ENCODE data around the gene REPS1. TPM values are rescaled to one million over a fixed set of nuclear protein-coding genes. Genes with fewer than 3 reads are reported as not detected.

The REPS1 gene
- total and polyA plus RNA-seq, 4 donors: 13.5 to 68.2 (median 25.9) TPM

DNA sequence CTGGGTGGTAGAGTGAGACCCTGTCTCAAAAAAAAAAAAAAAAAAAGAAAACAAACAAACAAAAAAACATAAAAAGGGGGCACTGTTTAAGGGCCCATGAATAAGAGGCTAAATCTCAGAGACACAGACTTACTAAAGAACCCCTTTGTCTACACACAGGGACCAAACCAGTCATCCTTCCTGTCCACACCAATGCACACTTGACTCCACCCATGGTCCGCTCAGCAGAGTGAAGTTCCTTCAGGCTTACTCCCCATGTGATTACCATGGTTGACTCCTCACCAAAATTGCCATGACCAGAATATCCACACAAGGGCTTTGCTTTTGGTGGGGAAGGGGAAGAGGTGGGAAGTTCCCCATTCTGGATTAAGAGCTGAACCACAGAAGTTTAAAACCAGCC, 19.4 kb upstream of the REPS1 start:
- Histone ChIP-seq H3K36me3 (ENCODE audit: control insufficient read depth in 4 of 4, insufficient read depth in 4 of 4, low read length in 4 of 4) (no peaks in the 10 kb centered on the region), H3K9ac (ENCODE audit: insufficient read depth in 1 of 2, low read length in 2 of 2) (no peak overlapping the region), H3K9me3 (ENCODE audit: control insufficient read depth in 4 of 4, insufficient read depth in 3 of 4, low read length in 3 of 4) (no peaks in the 10 kb centered on the region), H3K27me3 (ENCODE audit: control insufficient read depth in 3 of 3, insufficient read depth in 3 of 3, low read length in 2 of 3) (no peaks in the 10 kb centered on the region), H3K4me1 (ENCODE audit: control insufficient read depth in 5 of 5, insufficient read depth in 5 of 5, low read length in 5 of 5) (no peaks in the 10 kb centered on the region), H3K4me3 (no peak overlapping the region), H3K27ac (ENCODE audit: low read depth in 1 of 2, low read length in 1 of 2) (no peak overlapping the region)
- TF ChIP-seq, protein P1, sequence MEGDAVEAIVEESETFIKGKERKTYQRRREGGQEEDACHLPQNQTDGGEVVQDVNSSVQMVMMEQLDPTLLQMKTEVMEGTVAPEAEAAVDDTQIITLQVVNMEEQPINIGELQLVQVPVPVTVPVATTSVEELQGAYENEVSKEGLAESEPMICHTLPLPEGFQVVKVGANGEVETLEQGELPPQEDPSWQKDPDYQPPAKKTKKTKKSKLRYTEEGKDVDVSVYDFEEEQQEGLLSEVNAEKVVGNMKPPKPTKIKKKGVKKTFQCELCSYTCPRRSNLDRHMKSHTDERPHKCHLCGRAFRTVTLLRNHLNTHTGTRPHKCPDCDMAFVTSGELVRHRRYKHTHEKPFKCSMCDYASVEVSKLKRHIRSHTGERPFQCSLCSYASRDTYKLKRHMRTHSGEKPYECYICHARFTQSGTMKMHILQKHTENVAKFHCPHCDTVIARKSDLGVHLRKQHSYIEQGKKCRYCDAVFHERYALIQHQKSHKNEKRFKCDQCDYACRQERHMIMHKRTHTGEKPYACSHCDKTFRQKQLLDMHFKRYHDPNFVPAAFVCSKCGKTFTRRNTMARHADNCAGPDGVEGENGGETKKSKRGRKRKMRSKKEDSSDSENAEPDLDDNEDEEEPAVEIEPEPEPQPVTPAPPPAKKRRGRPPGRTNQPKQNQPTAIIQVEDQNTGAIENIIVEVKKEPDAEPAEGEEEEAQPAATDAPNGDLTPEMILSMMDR (IDR thresholded peaks at IDR 0.05; ENCODE audit: control extremely low read depth, extremely low read depth): no peak
- DNase-seq (no peak), ATAC-seq (ENCODE audit: insufficient read depth, low FRiP score) (no peak)
- 96 to 97% methylated on average over 1 of the region's 1 CpG for WGBS, 2 donors

DNA sequence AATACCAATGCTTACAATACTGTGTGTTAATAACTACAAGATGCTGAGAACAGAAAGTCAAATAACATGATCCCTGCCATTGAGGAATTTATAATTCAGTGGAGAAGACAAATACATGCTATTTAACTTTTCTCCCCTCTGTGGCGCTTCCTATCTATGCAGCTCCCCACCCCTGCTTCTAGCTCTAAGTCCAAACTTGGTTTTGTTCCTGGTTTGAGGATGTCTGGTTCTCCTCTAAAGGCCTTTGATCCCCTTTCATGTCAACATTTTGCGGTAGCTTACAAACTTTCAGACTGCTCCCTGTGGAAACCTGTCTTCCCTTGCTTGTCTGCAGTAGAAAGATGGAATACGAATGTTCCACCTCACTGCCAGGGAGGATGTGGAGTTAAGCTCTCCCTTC, 18.4 kb upstream of the REPS1 start:
- TF ChIP-seq, protein P1 (IDR thresholded peaks at IDR 0.05; ENCODE audit: control extremely low read depth, extremely low read depth): no peak
- 93% methylated on average over 3 of the region's 3 CpGs for WGBS, 2 donors
- no peak overlapping the region for H3K9ac ChIP-seq (ENCODE audit: insufficient read depth in 1 of 2, low read length in 2 of 2)
- no peaks in the 10 kb centered on the region for H3K9me3 ChIP-seq (ENCODE audit: control insufficient read depth in 4 of 4, insufficient read depth in 3 of 4, low read length in 3 of 4)
- DNase-seq: no peak
- no peaks in the 10 kb centered on the region for H3K4me1 ChIP-seq (ENCODE audit: control insufficient read depth in 5 of 5, insufficient read depth in 5 of 5, low read length in 5 of 5)
- ATAC-seq (ENCODE audit: insufficient read depth, low FRiP score): no peak
- no peak overlapping the region for H3K27ac ChIP-seq (ENCODE audit: low read depth in 1 of 2, low read length in 1 of 2)
- H3K4me3 ChIP-seq: no peak overlapping the region
- H3K36me3 ChIP-seq (ENCODE audit: control insufficient read depth in 4 of 4, insufficient read depth in 4 of 4, low read length in 4 of 4): no peaks in the 10 kb centered on the region
- H3K27me3 ChIP-seq (ENCODE audit: control insufficient read depth in 3 of 3, insufficient read depth in 3 of 3, low read length in 2 of 3): no peaks in the 10 kb centered on the region

DNA sequence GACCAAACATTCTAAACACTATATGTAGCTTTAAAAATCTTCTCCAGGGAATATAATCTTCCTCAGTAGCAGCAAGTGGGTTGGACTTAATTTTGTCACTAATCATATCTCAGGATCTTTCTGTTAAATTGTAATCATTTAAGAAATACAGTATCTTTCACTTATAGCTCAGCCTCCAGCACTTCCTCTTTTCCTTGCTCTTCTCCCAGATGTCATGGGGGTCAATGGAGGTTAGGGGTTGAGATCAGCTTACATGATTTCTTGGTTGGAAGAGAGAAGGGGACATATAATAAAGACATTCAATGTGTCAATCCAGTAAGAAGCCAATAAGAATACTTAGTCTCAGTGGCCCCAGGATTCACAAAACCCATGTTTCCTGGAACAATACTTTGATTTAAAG, 15.7 kb upstream of the REPS1 start:
- H3K9me3 ChIP-seq (ENCODE audit: control insufficient read depth in 4 of 4, insufficient read depth in 3 of 4, low read length in 3 of 4): no peaks in the 10 kb centered on the region
- H3K4me1 ChIP-seq (ENCODE audit: control insufficient read depth in 5 of 5, insufficient read depth in 5 of 5, low read length in 5 of 5): no peaks in the 10 kb centered on the region
- H3K36me3 ChIP-seq (ENCODE audit: control insufficient read depth in 4 of 4, insufficient read depth in 4 of 4, low read length in 4 of 4): no peaks in the 10 kb centered on the region
- H3K27me3 ChIP-seq (ENCODE audit: control insufficient read depth in 3 of 3, insufficient read depth in 3 of 3, low read length in 2 of 3): no peaks in the 10 kb centered on the region
- TF ChIP-seq, protein P1 (IDR thresholded peaks at IDR 0.05; ENCODE audit: control extremely low read depth, extremely low read depth): no peak
- DNase-seq: no peak
- no peak overlapping the region for H3K4me3 ChIP-seq
- no peak for ATAC-seq (ENCODE audit: insufficient read depth, low FRiP score)
- no peak overlapping the region for H3K27ac ChIP-seq (ENCODE audit: low read depth in 1 of 2, low read length in 1 of 2)
- H3K9ac ChIP-seq (ENCODE audit: insufficient read depth in 1 of 2, low read length in 2 of 2): no peak overlapping the region

DNA sequence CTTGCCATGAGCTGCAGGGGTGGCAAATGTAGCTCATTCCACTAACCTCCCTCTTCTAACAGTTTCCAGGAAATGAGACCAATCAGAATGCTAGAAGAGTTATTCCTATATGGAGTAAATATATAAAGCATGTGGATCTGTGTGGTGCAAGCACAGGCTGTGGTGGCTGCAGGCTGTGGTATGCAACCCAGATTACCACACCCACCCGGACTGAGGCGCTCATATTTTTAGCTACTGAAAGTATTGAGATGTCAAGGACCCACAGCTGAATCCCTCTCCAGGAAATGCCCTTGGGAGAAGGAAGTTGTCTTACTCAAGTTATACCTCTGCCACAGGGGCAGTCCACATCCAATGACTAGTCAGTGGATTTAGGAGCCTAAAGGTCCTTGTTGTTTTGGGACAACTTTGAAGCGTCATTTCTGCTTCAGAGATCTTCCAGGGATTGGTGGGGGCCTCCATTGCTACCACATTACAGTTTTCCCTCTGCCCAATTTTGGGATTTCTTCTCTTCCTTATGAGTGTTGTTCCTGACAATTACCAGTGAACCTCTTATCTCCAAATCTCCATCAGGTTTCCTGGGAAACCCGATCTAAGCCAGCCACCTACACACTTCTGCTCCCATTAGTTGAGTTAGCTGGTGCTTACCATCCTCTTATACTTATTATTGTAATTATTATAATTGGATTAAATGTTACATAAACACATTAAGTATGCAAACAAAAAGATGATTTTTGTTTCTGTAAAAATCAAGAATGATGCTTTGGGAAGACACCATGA, 12.1 kb upstream of the REPS1 start:
- Histone ChIP-seq H3K36me3 (ENCODE audit: control insufficient read depth in 4 of 4, insufficient read depth in 4 of 4, low read length in 4 of 4) (no peaks in the 10 kb centered on the region), H3K4me1 (ENCODE audit: control insufficient read depth in 5 of 5, insufficient read depth in 5 of 5, low read length in 5 of 5) (no peaks in the 10 kb centered on the region), H3K9me3 (ENCODE audit: control insufficient read depth in 4 of 4, insufficient read depth in 3 of 4, low read length in 3 of 4) (no peaks in the 10 kb centered on the region), H3K9ac (ENCODE audit: insufficient read depth in 1 of 2, low read length in 2 of 2) (no peak overlapping the region), H3K4me3 (no peak overlapping the region), H3K27me3 (ENCODE audit: control insufficient read depth in 3 of 3, insufficient read depth in 3 of 3, low read length in 2 of 3) (no peaks in the 10 kb centered on the region), H3K27ac (ENCODE audit: low read depth in 1 of 2, low read length in 1 of 2) (no peak overlapping the region)
- WGBS, 2 donors: 53 to 65% methylated on average over 4 of the region's 4 CpGs
- TF ChIP-seq, protein P1 (IDR thresholded peaks at IDR 0.05; ENCODE audit: control extremely low read depth, extremely low read depth): no peak
- ATAC-seq (ENCODE audit: insufficient read depth, low FRiP score) (no peak), DNase-seq (no peak)
